IgD-negative memory B cell (primary cell): ENCODE data around the gene MRPL9. TPM values are rescaled to one million over a fixed set of nuclear protein-coding genes. Genes with fewer than 3 reads are reported as not detected.

ENCODE experiments used
- H3K27ac Mint-ChIP-seq, 3 donors: one replicate each; pipeline ENCODE4 v1.8.0; 2020 to 2022; ENCODE audit warnings: mild to moderate bottlenecking in 3 of 3, mixed read lengths in 3 of 3, moderate library complexity in 1 of 3
- H3K27me3 Mint-ChIP-seq: one replicate; pipeline ENCODE4 v1.8.0; 2021; ENCODE audit warnings: mixed read lengths
- H3K36me3 Mint-ChIP-seq: one replicate; pipeline ENCODE4 v1.8.0; 2020; ENCODE audit warnings: mild to moderate bottlenecking, mixed read lengths
- H3K4me1 Mint-ChIP-seq, 3 donors: one replicate each; pipeline ENCODE4 v1.8.0; 2020 to 2022; ENCODE audit warnings: mixed read lengths in 3 of 3, mild to moderate bottlenecking in 1 of 3
- H3K4me3 Mint-ChIP-seq, 4 donors: one replicate each; pipeline ENCODE4 v1.8.0; 2020 to 2022; ENCODE audit warnings: mild to moderate bottlenecking in 4 of 4, mixed read lengths in 4 of 4, moderate library complexity in 3 of 4
- H3K9me3 Mint-ChIP-seq, 3 donors: one replicate each; pipeline ENCODE4 v1.8.0; 2020 to 2021; ENCODE audit warnings: mixed read lengths in 3 of 3, mild to moderate bottlenecking in 1 of 3
- polyA plus RNA-seq: library from polyadenylated mRNA; unstranded; fragments of 300-500 nt; fragmentation: Illumina TruSeq; gene quantifications from one replicate; pipeline ENCODE4 v1.2.3, GENCODE V29; 2021

The MRPL9 gene
- polyA plus RNA-seq, 1 donor from 2014 or later, result 117 TPM

- H3K4me1 Mint-ChIP-seq, result peaks cover 8 to 13% (median 11%) of the 10 kb centered on the region in 3 donors
- no peak overlapping the region for H3K27ac Mint-ChIP-seq
- no peak overlapping the region for H3K4me3 Mint-ChIP-seq
- H3K9me3 Mint-ChIP-seq, result no peaks in the 10 kb centered on the region
- H3K27me3 Mint-ChIP-seq, result peaks cover 31% of the 10 kb centered on the region
- H3K36me3 Mint-ChIP-seq, result no peaks in the 10 kb centered on the region
Measured at GRCh38 chr1:151715726-151716404, 47.4 kb downstream of the MRPL9 start.

GRCh38 chr1:151714820-151715725, 48.2 kb downstream of the MRPL9 start:
- Mint-ChIP-seq H3K27ac (no peak overlapping the region), H3K4me3 (no peak overlapping the region), H3K4me1 (peaks cover 4 to 6% (median 5%) of the 10 kb centered on the region in 3 donors), H3K9me3 (no peaks in the 10 kb centered on the region), H3K27me3 (peaks cover 29% of the 10 kb centered on the region), H3K36me3 (no peaks in the 10 kb centered on the region)

- H3K27me3 Mint-ChIP-seq, result peaks cover 29% of the 10 kb centered on the region
- H3K4me3 Mint-ChIP-seq, result no peak overlapping the region
- H3K9me3 Mint-ChIP-seq, result no peaks in the 10 kb centered on the region
- no peak overlapping the region for H3K27ac Mint-ChIP-seq
- no peaks in the 10 kb centered on the region for H3K36me3 Mint-ChIP-seq
- peaks cover 4 to 6% (median 4%) of the 10 kb centered on the region in 3 donors for H3K4me1 Mint-ChIP-seq
Measured at GRCh38 chr1:151713874-151714273, 49.4 kb downstream of the MRPL9 start.

- peaks cover 4 to 6% (median 4%) of the 10 kb centered on the region in 3 donors for H3K4me1 Mint-ChIP-seq
- H3K36me3 Mint-ChIP-seq, result no peaks in the 10 kb centered on the region
- H3K4me3 Mint-ChIP-seq, result no peak overlapping the region
- peaks cover 26% of the 10 kb centered on the region for H3K27me3 Mint-ChIP-seq
- no peaks in the 10 kb centered on the region for H3K9me3 Mint-ChIP-seq
- no peak overlapping the region for H3K27ac Mint-ChIP-seq
Measured at GRCh38 chr1:151713044-151713443, 50.3 kb downstream of the MRPL9 start.

- H3K27me3 Mint-ChIP-seq, result peaks cover 17% of the 10 kb centered on the region
- no peaks in the 10 kb centered on the region for H3K9me3 Mint-ChIP-seq
- no peak overlapping the region for H3K4me3 Mint-ChIP-seq
- no peaks in the 10 kb centered on the region for H3K36me3 Mint-ChIP-seq
- H3K27ac Mint-ChIP-seq, result peak overlapping the region in 2 of 3 donors; percentile 16 to 85
- peaks cover 0 to 3% (median 2%) of the 10 kb centered on the region in 3 donors for H3K4me1 Mint-ChIP-seq
Measured at GRCh38 chr1:151711951-151712350, 51.3 kb downstream of the MRPL9 start.

GRCh38 chr1:151711044-151711800, 52.1 kb downstream of the MRPL9 start:
- Mint-ChIP-seq H3K4me1 (peaks cover 0 to 2% (median 0%) of the 10 kb centered on the region in 3 donors), H3K4me3 (no peak overlapping the region), H3K9me3 (no peaks in the 10 kb centered on the region), H3K27me3 (peaks cover 13% of the 10 kb centered on the region), H3K27ac (no peak overlapping the region), H3K36me3 (no peaks in the 10 kb centered on the region)

- Mint-ChIP-seq H3K36me3 (no peaks in the 10 kb centered on the region), H3K27ac (no peak overlapping the region), H3K27me3 (peaks cover 7% of the 10 kb centered on the region), H3K4me3 (no peak overlapping the region), H3K9me3 (no peaks in the 10 kb centered on the region), H3K4me1 (peaks cover 0 to 5% (median 5%) of the 10 kb centered on the region in 3 donors)
Measured at GRCh38 chr1:151710187-151710840, 53.0 kb downstream of the MRPL9 start.

Other genes starting within 250 kb of the MRPL9 start
- gene TUFT1, start 223.2 kb downstream of the MRPL9 start, polyA plus RNA-seq, result 1.6 TPM
- gene SNX27, start 151.4 kb downstream of the MRPL9 start, polyA plus RNA-seq, result 12.9 TPM
- not detected for gene CELF3, start 46.7 kb downstream of the MRPL9 start, polyA plus RNA-seq
- not detected for gene RIIAD1, start 42.0 kb downstream of the MRPL9 start, polyA plus RNA-seq
- 9.0 TPM for gene TDRKH, start 27.0 kb upstream of the MRPL9 start, polyA plus RNA-seq
- not detected for gene LINGO4, start 41.9 kb upstream of the MRPL9 start, polyA plus RNA-seq
- gene RORC, start 68.3 kb upstream of the MRPL9 start, polyA plus RNA-seq, result 0.26 TPM
- gene C2CD4D, start 76.3 kb upstream of the MRPL9 start, polyA plus RNA-seq, result 0.20 TPM
- gene THEM5, start 90.2 kb upstream of the MRPL9 start, polyA plus RNA-seq, result not detected
- gene THEM4, start 146.0 kb upstream of the MRPL9 start, polyA plus RNA-seq, result 23.6 TPM
- 459 TPM for gene S100A10, start 230.4 kb upstream of the MRPL9 start, polyA plus RNA-seq